ENCODE measurements around the gene VHLL. TPM values are rescaled to one million over a fixed set of nuclear protein-coding genes. Genes with fewer than 3 reads are reported as not detected.
A peak's percentile ranks its signal among the peaks of the same experiment; 100 is the strongest.

Gene VHLL
- total RNA-seq, 3 donors from 2014 or later (not counting 1 experiment from before 2014, with no cell fraction given): 0.42 TPM; not detected in 2

- Mint-ChIP-seq H3K36me3 (no peaks in the 10 kb centered on the region), H3K9me3 (no peaks in the 10 kb centered on the region), H3K27me3 (ENCODE audit: low read depth in 2 of 2) (no peaks in the 10 kb centered on the region), H3K4me3 (peak within 1 kb of the TSS; percentile 85), H3K4me1 (peaks cover 6 to 32% of the 10 kb centered on the region in 2 donors), H3K27ac (peak within 1 kb of the TSS in 1 of 2 donors; percentile 81)
- WGBS (ENCODE audit: insufficient coverage): under 1% methylated on average over 16 of the region's 17 CpGs
- Histone ChIP-seq H3K4me3 (ENCODE audit: low read length) (peak within 1 kb of the TSS; percentile 56), H3K4me1 (ENCODE audit: control insufficient read depth, insufficient read depth, low read length) (peaks cover 24% of the 10 kb centered on the region), H3K27me3 (ENCODE audit: control insufficient read depth, insufficient read depth, low read length) (no peaks in the 10 kb centered on the region), H3K27ac (ENCODE audit: low read length) (no peak within 1 kb of the TSS), H3K36me3 (ENCODE audit: control insufficient read depth, insufficient read depth, low read length) (no peaks in the 10 kb centered on the region), H3K9me3 (ENCODE audit: control insufficient read depth, insufficient read depth, low read length) (no peaks in the 10 kb centered on the region)
- ATAC-seq: peak; percentile 67 to 76 (median 76)
- peak; percentile 49 to 79 for DNase-seq
- intact Hi-C loops (cut with micrococcal nuclease): no loop called here
- TF ChIP-seq CTCF (IDR thresholded peaks at IDR 0.05): no peak
Measured at GRCh38 chr1:156295391-156295947, 3.6 kb downstream of the VHLL start, which contains the start of gene GLMP. Gene GLMP (minus strand): TSS chr1:156295679. CDS start chr1:156295645, 34 bp downstream.

GRCh38 chr1:156293895-156294294, 5.2 kb downstream of the VHLL start:
- Mint-ChIP-seq H3K4me3 (no peak overlapping the region), H3K9me3 (no peaks in the 10 kb centered on the region), H3K27ac (no peak overlapping the region), H3K27me3 (ENCODE audit: low read depth in 2 of 2) (no peaks in the 10 kb centered on the region), H3K4me1 (peaks cover 6 to 32% of the 10 kb centered on the region in 2 donors), H3K36me3 (no peaks in the 10 kb centered on the region)
- no peak for TF ChIP-seq CTCF (IDR thresholded peaks at IDR 0.05)
- Histone ChIP-seq H3K27ac (ENCODE audit: low read length) (no peak overlapping the region), H3K27me3 (ENCODE audit: control insufficient read depth, insufficient read depth, low read length) (no peaks in the 10 kb centered on the region), H3K9me3 (ENCODE audit: control insufficient read depth, insufficient read depth, low read length) (no peaks in the 10 kb centered on the region), H3K4me1 (ENCODE audit: control insufficient read depth, insufficient read depth, low read length) (peaks cover 24% of the 10 kb centered on the region), H3K4me3 (ENCODE audit: low read length) (no peak overlapping the region), H3K36me3 (ENCODE audit: control insufficient read depth, insufficient read depth, low read length) (no peaks in the 10 kb centered on the region)
- intact Hi-C loops (cut with micrococcal nuclease): no loop called here
- no peak for DNase-seq
- no peak for ATAC-seq
- 96% methylated on average over 8 of the region's 9 CpGs for WGBS (ENCODE audit: insufficient coverage)

- TF ChIP-seq CTCF (IDR thresholded peaks at IDR 0.05): no peak
- no peaks in the 10 kb centered on the region for H3K27me3 Mint-ChIP-seq (ENCODE audit: low read depth in 2 of 2)
- Histone ChIP-seq H3K4me1 (ENCODE audit: control insufficient read depth, insufficient read depth, low read length) (peaks cover 24% of the 10 kb centered on the region), H3K27ac (ENCODE audit: low read length) (no peak overlapping the region), H3K4me3 (ENCODE audit: low read length) (no peak overlapping the region), H3K27me3 (ENCODE audit: control insufficient read depth, insufficient read depth, low read length) (no peaks in the 10 kb centered on the region), H3K36me3 (ENCODE audit: control insufficient read depth, insufficient read depth, low read length) (peaks cover 2% of the 10 kb centered on the region), H3K9me3 (ENCODE audit: control insufficient read depth, insufficient read depth, low read length) (no peaks in the 10 kb centered on the region)
- 100% methylated on average over 8 of the region's 8 CpGs for WGBS (ENCODE audit: insufficient coverage)
- DNase-seq (no peak), ATAC-seq (no peak)
- peak overlapping the region in 1 of 2 donors; percentile 88 for H3K27ac Mint-ChIP-seq
- H3K4me1 Mint-ChIP-seq: peaks cover 6 to 32% of the 10 kb centered on the region in 2 donors
- intact Hi-C loops (cut with micrococcal nuclease): no loop called here
- H3K4me3 Mint-ChIP-seq: peak overlapping the region; percentile 22
- no peaks in the 10 kb centered on the region for H3K9me3 Mint-ChIP-seq
- H3K36me3 Mint-ChIP-seq: no peaks in the 10 kb centered on the region
Measured at GRCh38 chr1:156293098-156293434, 6.0 kb downstream of the VHLL start.
